ENCODE results near the gene PLEKHH1.

Gene PLEKHH1

DNA sequence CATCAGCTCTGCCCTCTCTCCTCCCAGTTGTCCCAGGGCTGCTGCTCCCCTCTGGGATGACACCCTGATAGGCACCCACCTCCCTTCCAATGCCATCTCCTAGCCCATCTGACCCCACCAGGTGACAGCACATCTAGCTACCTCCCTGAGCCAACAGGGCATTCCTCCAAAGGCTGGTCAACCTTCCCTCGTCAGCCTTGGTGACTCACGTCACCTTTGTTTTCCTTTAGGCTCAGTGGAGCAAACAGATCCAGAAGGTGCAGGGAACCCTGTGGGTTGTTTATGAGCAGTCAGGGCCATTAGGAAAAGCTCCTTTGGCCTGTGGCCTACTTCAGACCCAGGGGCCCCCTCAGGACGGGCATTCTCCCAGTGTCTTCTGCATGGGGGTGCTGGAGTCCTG is 34.6 kb downstream of the PLEKHH1 start:
- DNase-seq (ENCODE audit: low spot score) = peak; percentile 77

DNA sequence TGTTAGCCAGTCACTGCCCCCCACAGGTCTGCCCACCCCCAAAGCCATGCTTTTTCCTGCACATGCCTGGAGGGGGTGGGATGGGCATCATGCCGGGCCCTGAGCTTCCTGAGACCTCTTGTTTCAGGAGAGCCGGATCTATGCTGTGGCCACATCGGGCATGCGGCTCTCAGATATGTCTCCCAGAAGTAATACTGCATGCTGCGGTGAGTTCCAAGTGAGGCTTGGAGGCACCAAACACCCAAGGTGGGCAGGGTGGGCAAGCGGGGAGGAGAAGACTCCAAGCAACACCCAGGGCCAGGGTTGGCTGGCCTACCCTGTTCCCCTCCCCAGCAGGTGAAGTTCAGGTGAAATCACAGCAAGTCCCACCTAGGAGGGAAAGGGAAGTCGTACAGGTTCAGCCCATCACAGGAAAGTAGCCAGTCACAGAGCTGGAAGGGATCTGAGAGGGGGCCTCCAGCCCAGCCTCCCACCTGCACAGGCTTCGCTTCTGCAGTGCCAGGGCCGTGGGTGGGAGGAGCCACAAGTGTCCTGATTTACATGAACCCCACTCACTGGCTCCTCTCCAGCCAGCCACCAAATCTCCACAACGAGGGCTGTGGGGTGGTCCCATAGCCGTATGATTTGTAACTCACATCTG is 36.0 kb downstream of the PLEKHH1 start:
- DNase-seq (ENCODE audit: low spot score) = no peak

DNA sequence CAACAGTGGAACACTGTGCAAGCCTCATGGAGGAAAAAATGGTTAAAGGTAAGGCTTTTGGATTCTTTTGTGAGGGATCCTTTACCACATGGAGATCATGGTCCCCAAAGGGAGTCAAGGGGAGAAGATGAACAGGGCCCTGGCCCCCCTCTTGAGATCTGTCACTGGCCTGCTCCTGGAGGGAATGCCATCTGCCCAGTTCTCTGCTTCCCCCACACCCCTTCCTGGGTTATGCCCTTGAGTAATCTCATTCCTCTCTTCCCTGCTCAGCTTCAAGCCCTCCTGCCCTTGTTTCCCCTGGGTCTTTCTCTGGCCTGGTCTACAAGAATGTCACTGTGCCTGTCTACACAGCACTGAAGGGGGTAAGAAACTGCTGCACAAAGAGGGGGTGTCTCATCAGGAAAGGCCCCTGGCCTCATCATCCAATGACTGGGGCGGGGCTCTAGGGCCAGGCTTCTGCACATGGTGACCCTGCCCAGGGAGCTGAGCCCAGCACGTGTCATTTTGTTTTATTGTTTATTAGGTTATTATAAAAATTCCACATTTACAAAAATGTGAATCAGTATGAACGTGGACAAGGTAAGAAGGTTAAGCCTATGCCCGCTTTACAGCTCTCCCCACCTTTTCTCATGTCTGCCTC is 36.7 kb downstream of the PLEKHH1 start:
- no peak for DNase-seq (ENCODE audit: low spot score)

- DNase-seq (ENCODE audit: low spot score) = no peak
Measured at GRCh38 chr14:67570453-67570852, 37.4 kb downstream of the PLEKHH1 start.

DNA sequence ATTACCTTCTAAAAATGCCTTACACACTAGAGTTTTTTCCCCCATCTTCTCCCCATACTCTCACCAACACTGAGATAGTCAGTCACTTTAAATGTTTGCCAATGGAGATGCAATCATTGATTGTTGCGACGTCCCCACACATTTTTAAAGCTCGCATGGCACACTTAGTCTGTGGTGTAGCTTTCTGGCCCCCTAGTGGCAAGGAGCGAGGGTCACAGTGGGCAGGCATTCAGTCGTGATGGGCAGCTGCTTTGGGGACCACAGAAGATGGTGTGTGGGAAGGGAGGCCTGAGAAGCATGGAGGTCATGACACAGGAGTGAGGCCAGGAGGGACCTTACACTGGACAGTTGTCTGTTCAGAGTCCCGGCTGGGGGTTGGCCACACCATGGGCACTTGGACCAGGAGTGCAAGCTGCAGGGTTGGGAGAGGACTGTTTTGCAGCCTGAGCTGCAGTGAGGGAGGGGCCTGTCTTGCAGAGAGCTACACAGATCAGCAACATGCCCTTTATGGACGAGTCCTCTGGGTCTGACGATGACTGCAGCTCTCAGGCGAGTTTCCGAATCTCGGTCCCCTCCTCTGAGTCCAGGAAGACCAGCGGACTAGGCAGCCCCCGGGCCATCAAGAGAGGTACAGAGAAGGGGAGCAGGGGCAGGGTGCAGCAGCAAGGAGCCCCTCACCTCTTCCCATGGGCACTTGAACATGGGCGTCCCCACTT is 38.3 kb downstream of the PLEKHH1 start:
- DNase-seq (ENCODE audit: low spot score) = peak; percentile 50

DNA sequence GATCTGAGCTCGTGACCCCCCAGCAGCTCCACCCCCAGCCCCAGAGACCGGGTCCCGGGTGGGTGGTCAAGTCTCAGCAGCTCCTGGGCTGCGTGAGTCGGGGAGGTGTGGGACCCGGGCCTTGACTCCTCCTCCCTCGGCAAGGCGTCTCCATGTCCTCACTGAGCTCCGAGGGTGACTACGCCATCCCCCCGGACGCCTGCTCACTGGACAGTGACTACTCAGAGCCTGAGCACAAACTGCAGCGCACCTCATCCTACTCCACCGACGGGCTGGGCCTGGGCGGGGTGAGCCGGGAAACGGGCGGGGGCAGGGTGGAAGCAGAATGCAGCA is 38.9 kb downstream of the PLEKHH1 start:
- peak; percentile 32 for DNase-seq (ENCODE audit: low spot score)

DNA sequence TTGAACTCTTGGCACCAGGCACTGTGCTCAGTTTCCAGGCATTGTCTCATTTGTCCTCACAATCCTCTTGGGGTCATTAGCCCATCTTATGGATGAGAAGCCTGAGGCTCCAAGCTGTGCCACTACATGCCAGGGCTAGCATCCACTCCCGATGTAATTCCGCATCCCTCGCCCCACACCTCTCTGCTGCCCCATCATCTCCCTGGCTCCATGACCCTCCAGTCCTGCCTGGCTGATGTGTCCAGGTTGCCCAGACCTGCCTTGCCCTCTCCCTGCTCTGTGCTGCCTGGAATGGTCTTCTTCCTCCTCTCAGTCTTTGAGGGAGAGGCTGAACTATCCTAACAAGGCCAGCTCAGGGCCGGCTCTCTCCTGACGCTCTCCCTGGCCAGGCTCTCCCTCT is 39.5 kb downstream of the PLEKHH1 start:
- no peak for DNase-seq (ENCODE audit: low spot score)

DNA sequence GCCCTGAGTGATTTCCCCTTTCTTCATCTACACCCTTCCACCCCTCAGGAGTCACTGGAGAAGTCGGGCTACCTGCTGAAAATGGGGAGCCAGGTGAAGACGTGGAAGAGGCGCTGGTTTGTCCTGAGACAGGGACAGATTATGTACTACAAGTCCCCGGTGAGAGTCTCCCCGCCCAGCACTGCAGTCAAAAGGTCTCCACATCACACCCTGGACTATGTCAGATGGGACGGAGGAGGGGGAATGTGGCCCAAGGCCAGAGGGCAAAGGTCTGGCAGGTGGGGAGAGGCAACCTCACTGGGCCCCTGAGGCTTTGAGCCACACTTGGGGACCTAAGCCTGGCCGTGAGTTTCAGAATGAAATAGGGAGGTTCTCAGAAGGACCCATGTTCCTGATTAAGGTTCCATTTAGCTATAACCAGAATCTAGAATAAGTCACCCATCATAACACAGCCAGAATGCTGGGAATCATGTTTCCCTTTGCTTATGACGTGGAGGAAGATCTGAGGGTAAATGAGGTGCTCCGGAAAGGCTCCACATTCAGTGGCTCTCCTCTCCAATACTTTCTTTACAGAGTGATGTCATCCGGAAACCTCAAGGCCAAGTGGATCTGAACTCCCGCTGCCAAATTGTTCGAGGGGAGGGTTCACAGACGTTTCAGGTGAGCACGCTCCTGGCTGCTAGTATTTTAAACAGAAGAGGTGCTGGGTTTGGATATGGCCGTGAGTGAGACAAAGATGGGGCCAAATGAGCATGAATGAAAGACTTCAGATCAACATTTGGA is 40.3 kb downstream of the PLEKHH1 start:
- DNase-seq (ENCODE audit: low spot score) = no peak

DNA sequence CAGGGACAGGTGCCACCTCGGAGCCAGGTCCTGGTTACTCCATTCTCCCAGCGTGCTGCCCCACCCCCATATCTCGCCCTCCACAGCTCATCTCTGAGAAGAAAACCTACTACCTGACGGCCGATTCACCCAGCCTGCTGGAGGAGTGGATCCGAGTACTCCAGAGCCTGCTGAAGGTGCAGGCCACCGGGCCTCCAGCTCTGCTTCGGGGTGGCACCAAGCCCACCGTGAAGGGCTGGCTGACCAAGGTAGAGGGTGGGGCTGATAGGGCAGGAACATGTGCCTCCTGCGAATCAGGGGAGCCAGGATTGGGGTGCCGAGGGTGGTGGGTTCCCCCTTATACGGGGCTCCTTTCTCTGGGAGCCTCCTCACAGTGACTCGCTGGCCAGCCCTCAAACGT is 41.1 kb downstream of the PLEKHH1 start:
- DNase-seq (ENCODE audit: low spot score) = no peak

GRCh38 chr14:67574806-67575205 is 41.7 kb downstream of the PLEKHH1 start:
- DNase-seq (ENCODE audit: low spot score) = no peak

DNA sequence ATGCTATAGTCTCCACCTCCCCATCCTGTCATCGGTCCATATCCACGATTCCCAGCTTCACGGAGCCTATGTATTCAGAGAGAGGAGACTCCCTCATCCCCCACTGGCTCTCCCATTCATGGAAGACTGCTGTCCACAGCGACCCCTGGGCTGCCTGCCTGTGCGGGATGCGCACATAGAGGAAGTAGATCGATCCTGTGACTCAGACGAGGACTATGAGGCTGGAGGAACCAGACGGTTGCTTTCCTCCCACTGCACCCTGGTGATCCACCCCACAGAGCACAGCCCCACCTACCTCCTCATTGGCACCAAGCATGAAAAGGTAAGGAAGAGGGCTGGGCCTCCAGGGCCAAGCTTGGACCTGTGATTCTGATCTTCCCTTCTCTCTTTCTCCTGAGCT is 42.6 kb downstream of the PLEKHH1 start:
- peak; percentile 75 for DNase-seq (ENCODE audit: low spot score)

DNA sequence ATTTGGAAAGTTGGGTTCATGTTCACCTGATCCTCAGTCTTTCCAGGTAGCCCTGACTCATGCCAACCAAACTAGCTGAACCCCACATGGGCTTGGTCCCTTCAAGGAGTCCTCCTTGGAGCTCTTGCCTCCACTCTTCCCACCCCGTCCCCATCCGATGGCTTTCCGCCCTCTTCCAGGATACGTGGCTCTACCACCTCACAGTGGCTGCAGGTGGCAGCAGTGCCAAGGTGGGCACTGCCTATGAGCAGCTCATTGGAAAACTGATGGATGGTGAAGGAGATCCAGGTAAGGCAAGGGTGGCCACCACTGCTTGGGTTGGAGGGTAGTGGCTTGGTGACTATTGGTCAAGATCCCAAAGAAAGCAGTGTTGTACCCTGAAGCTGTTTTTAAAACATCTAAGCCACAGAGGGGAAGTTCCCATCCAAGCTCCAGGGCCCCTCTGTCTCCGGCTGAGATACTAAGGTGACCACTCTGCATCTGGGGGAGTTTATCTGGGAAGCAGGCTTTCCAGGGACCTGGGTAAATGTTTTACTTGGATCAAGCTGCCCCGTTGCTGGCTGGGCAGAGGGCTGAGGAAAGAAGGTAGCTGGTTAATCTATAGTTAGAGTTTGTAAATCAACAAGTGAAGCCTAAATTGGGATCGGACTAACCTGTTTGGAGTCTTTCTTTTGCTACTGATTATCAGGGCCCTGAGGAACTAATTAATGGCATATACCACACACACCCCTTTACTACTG is 43.3 kb downstream of the PLEKHH1 start:
- DNase-seq (ENCODE audit: low spot score) = no peak

GRCh38 chr14:67577181-67577808 is 44.2 kb downstream of the PLEKHH1 start:
- no peak for DNase-seq (ENCODE audit: low spot score)

DNA sequence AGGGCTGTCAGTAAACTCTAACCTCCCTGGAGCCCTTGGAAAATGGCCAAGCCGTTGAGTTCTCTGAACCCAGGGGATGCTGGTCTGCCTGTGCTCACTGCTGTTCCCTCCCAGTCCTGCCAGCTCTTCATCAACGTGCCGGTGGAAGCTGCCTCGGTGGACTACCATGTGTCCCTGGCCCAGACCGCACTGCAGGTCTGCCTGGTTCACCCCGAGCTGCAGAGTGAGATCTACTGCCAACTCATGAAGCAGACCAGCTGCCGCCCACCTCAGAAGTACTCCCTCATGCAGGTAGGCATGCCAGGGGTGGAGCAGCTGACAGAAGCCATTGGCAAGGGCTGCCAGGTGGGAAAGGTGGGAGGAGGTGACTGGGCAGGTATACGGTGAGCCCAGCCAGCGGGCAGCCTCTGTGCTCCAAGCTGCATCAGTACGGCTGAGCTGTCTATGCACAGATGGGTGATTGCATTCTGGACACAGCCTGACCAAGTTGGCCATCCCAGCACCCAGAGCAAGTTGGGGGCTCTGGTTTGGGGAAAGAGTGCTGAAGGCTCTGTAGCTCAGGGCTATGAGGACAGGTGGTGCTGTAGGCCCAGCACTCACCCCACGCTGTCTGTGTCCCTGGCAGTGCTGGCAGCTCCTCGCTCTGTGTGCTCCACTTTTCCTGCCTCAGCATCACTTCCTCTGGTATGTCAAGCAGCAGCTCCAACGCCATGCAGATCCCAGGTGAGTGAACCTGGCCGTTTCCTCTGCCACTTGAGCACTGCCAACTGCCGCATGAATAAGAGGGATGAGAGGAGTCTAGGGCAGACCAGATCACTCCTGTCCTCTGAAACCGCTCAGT is 45.0 kb downstream of the PLEKHH1 start:
- DNase-seq (ENCODE audit: low spot score) = no peak

GRCh38 chr14:67579040-67579439 is 46.0 kb downstream of the PLEKHH1 start:
- DNase-seq (ENCODE audit: low spot score) = no peak

GRCh38 chr14:67579636-67580035 is 46.5 kb downstream of the PLEKHH1 start:
- DNase-seq (ENCODE audit: low spot score) = no peak

- no peak for DNase-seq (ENCODE audit: low spot score)
Measured at GRCh38 chr14:67580336-67581171, 47.5 kb downstream of the PLEKHH1 start.

DNA sequence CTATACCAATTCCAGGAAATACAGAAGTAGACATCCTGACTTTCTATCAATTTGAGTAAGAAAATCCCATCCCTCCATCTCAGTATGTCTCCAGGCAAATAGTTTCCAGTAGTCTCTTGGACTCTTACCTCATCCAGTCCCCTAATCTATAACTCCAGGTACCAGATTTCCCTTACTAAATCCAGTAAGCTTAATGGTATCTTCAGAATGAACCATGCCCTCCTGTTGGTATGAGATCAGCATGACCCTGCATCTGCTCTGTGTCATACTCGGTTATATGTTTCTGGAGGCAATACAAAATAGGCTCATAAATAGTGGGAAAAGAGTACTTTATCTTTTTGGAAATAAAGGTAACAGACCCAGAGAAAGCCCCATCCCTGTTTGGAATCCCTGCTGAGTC is 48.6 kb downstream of the PLEKHH1 start:
- DNase-seq (ENCODE audit: low spot score) = no peak

DNA sequence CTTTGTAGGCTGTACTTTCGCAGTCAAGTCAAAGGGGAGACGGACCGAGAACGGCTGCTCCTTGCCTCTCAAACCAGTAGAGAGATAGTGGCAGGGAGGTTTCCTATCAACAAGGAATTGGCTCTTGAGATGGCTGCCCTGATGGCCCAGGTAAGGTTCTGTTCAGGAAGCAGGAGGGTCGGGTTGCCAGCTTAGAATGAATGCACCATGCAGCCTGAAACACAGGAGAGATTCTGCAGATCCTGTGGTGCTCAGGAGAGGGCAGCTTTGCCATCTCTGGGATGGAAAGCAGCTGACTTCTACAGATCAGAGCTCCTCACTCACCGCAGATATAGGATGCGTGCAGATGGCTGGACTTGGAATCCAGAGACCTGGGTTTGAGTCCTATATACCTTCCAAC is 49.0 kb downstream of the PLEKHH1 start:
- DNase-seq (ENCODE audit: low spot score) = no peak
